GM12878 (cell line): ENCODE data around the gene COLQ. TPM values are rescaled to one million over a fixed set of nuclear protein-coding genes. Genes with fewer than 3 reads are reported as not detected.
A peak's percentile ranks its signal among the peaks of the same experiment; 100 is the strongest.

Experiments used
- ATF7 ChIP-seq: fragments of 450-650 bp; IDR thresholded peaks from 2 replicates; pipeline ENCODE4 v1.6.1; 2016; ENCODE audit warnings: low read depth, mild to moderate bottlenecking
- BRCA1 ChIP-seq: IDR thresholded peaks from 2 replicates; pipeline ENCODE4 v1.6.1; 2011; ENCODE audit warnings: low read depth, low read length, improper control_type of control experiment
- CBFB ChIP-seq: IDR thresholded peaks from 2 replicates; pipeline ENCODE4 v1.6.1; 2016; ENCODE audit warnings: antibody characterized with exemption, low read depth
- CBX5 ChIP-seq: sonication (generic); IDR thresholded peaks from 2 replicates; pipeline ENCODE4 v1.6.1; 2016; ENCODE audit warnings: low read depth, moderate library complexity, mild to moderate bottlenecking, inconsistent platforms
- CHD1 ChIP-seq: IDR thresholded peaks from 2 replicates; pipeline ENCODE4 v1.6.1; 2012; ENCODE audit warnings: low read depth, low read length, improper control_type of control experiment
- CREB1 ChIP-seq: IDR thresholded peaks from 2 replicates; pipeline ENCODE4 v1.6.1; 2012; ENCODE audit warnings: low read depth, mild to moderate bottlenecking, inconsistent platforms
- CREM ChIP-seq: IDR thresholded peaks from 2 replicates; pipeline ENCODE4 v1.6.1; 2014; ENCODE audit warnings: antibody characterized with exemption, low read depth
- EP300 ChIP-seq, 2 experiments: fragments of 150-350 bp in 1 of 2; IDR thresholded peaks; 2 replicates each; pipeline ENCODE4 v1.6.1; 2011 to 2012; ENCODE audit warnings: low read depth in 2 of 2, low read length in 2 of 2, borderline replicate concordance in 1 of 2, improper control_type of control experiment in 1 of 2, inconsistent platforms in 1 of 2; ENCODE audit not compliant: control insufficient read depth in 1 of 2
- ESRRA ChIP-seq: IDR thresholded peaks from 2 replicates; pipeline ENCODE4 v1.6.1; 2012; ENCODE audit warnings: mild to moderate bottlenecking, low read length, improper control_type of control experiment
- GATAD2B ChIP-seq: fragments of 450-650 bp; conservative IDR thresholded peaks from 2 replicates; pipeline ENCODE4 v1.6.1; 2017; ENCODE audit warnings: low read depth, mild to moderate bottlenecking, moderate library complexity
- IKZF2 ChIP-seq, 2 experiments: fragments of 450-650 bp; IDR thresholded peaks; 2 replicates each; pipeline ENCODE4 v1.6.1; 2017; ENCODE audit warnings: mild to moderate bottlenecking in 2 of 2, moderate library complexity in 2 of 2
- JUNB ChIP-seq: IDR thresholded peaks from 2 replicates; pipeline ENCODE4 v1.6.1; 2016; ENCODE audit warnings: antibody characterized with exemption, mild to moderate bottlenecking
- KAT2A ChIP-seq: conservative IDR thresholded peaks from 2 replicates; pipeline ENCODE4 v1.6.1; 2011; ENCODE audit warnings: low read depth, low read length; ENCODE audit not compliant: control insufficient read depth
- MTA2 ChIP-seq: fragments of 450-650 bp; IDR thresholded peaks from 2 replicates; pipeline ENCODE4 v1.6.1; 2016; ENCODE audit warnings: low read depth, mild to moderate bottlenecking, moderate library complexity
- MTA3 ChIP-seq: IDR thresholded peaks from 2 replicates; pipeline ENCODE4 v1.6.1; 2012; ENCODE audit warnings: low read length, inconsistent platforms, borderline replicate concordance
- NRF1 ChIP-seq: conservative IDR thresholded peaks from 2 replicates; pipeline ENCODE4 v1.6.1; 2011; ENCODE audit warnings: mild to moderate bottlenecking, low read depth, low read length, improper control_type of control experiment
- PML ChIP-seq: IDR thresholded peaks from 2 replicates; pipeline ENCODE4 v1.6.1; 2012; ENCODE audit warnings: low read length, inconsistent platforms
- POLR2AphosphoS2 ChIP-seq: IDR thresholded peaks from 2 replicates; pipeline ENCODE4 v1.6.1; 2011; ENCODE audit warnings: low read depth, mild to moderate bottlenecking, low read length, improper control_type of control experiment, moderate library complexity
- SIX5 ChIP-seq: IDR thresholded peaks from 2 replicates; pipeline ENCODE4 v1.6.1; 2011; ENCODE audit warnings: mild to moderate bottlenecking, low read depth, low read length, moderate library complexity; ENCODE audit not compliant: severe bottlenecking
- SMARCA5 ChIP-seq: fragments of 450-650 bp; IDR thresholded peaks from 2 replicates; pipeline ENCODE4 v1.6.1; 2017; ENCODE audit warnings: mild to moderate bottlenecking
- SPI1 ChIP-seq: IDR thresholded peaks from 2 replicates; pipeline ENCODE4 v1.6.1; 2011; ENCODE audit warnings: low read depth, mild to moderate bottlenecking, low read length, moderate library complexity, borderline replicate concordance; ENCODE audit not compliant: insufficient read depth
- USF1 ChIP-seq: IDR thresholded peaks from 2 replicates; pipeline ENCODE4 v1.6.1; 2011; ENCODE audit warnings: borderline replicate concordance, low read depth, mild to moderate bottlenecking, moderate library complexity, mixed read lengths, low read length; ENCODE audit not compliant: insufficient read depth; ENCODE audit errors: extremely low read length
- YY1 ChIP-seq: IDR thresholded peaks from 2 replicates; pipeline ENCODE4 v1.6.1; 2011; ENCODE audit warnings: low read depth, mild to moderate bottlenecking, low read length
- polyA plus RNA-seq, 11 experiments: library from polyadenylated mRNA; depleted of rRNA in 4 of 11; unstranded in 6 of 11; stranded (reverse) in 5 of 11; fragments of >200 nt; fragmentation: Nextera tagmentation in 4 of 11; fragmentation: Illumina TruSeq in 1 of 11; extraction: Ambion mirVana in 4 of 11; extraction: Trizol in 1 of 11; gene quantifications; 1 replicate in 1 of 11; 2 replicates in 10 of 11; pipeline versions ENCODE4 v1.2.1 to v1.2.3, GENCODE V29; 2011 to 2016; ENCODE audit warnings: inconsistent platforms in 2 of 11, missing spikeins in 2 of 11, low read depth in 1 of 11
- total RNA-seq, 4 experiments: library from RNA; depleted of rRNA in 3 of 4; stranded (reverse); fragments of >200 nt in 3 of 4; fragmentation: Illumina TruSeq in 1 of 4; extraction: Trizol in 1 of 4; gene quantifications; 2 replicates each; pipeline versions ENCODE4 v1.2.1 to v1.2.3, GENCODE V29; 2013 to 2021
- TF ChIP-seq, protein P1 (sequence below): fragments of 450-650 bp; IDR thresholded peaks from 2 replicates; pipeline ENCODE4 v1.6.1; 2017; ENCODE audit warnings: mild to moderate bottlenecking, low read depth, inconsistent platforms; ENCODE audit not compliant: poor library complexity, severe bottlenecking
- TF ChIP-seq, protein P2 (sequence below): fragments of 450-650 bp; IDR thresholded peaks from 2 replicates; pipeline ENCODE4 v1.6.1; 2017; ENCODE audit warnings: low read depth, mild to moderate bottlenecking, moderate library complexity

The COLQ gene
- total and polyA plus RNA-seq, 10 of the 15 experiments (the other 5 are each of a cell fraction or from before 2014, with no cell fraction given) = 0.13 to 2.7 (median 0.70) TPM

DNA sequence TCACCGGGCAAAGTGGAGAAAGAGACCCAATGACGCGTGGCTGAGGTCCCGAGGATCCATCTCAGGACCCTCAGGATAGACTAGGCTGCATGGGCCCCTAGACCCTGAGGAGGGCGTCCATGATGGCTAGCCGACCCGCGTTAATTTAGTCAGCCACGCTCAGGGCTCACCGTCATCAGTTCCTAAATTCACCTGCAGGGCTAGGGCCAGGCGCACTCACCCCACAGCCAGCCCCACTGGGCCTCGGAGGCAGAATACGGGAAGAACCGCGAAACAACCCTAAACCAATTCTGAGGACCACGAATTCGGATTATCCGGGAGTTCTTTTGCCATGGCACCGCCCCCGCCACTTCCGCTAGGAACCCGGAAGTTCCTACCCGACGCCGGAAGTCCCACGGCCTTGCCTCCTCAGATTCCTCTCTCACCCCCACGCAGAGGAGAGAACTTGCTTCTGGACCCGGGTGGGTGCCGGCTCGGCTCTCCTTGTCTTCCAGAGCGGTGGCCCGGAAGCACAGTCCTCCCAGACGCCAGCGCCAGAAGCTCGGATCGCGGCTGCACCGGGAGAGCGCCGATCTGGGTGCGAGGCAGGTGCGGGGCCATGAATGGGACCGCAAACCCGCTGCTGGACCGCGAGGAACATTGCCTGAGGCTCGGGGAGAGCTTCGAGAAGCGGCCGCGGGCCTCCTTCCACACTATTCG, 94.2 kb downstream of the COLQ start, which contains the start of the genes EAF1 and METTL6 (continued):
- TF ChIP-seq, protein P1, sequence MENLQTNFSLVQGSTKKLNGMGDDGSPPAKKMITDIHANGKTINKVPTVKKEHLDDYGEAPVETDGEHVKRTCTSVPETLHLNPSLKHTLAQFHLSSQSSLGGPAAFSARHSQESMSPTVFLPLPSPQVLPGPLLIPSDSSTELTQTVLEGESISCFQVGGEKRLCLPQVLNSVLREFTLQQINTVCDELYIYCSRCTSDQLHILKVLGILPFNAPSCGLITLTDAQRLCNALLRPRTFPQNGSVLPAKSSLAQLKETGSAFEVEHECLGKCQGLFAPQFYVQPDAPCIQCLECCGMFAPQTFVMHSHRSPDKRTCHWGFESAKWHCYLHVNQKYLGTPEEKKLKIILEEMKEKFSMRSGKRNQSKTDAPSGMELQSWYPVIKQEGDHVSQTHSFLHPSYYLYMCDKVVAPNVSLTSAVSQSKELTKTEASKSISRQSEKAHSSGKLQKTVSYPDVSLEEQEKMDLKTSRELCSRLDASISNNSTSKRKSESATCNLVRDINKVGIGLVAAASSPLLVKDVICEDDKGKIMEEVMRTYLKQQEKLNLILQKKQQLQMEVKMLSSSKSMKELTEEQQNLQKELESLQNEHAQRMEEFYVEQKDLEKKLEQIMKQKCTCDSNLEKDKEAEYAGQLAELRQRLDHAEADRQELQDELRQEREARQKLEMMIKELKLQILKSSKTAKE = no peak
- TF ChIP-seq SPI1 (peak; percentile 35; the same call in 1 of the 2 replicates), PML (peak; percentile 77), SMARCA5 (peak; percentile 34; the same call in 1 of the 2 replicates), IKZF2 (IDR thresholded peaks at IDR 0.05) (peak; percentile 47 to 55; a peak in 3 of 4 replicates), CHD1 (0 out of 2 replicates have a peak, but pooled peaks have one; percentile 45), BRCA1 (no peak), JUNB (no peak), NRF1 (no peak), CBX5 (0 out of 2 replicates have a peak, but pooled peaks have one; percentile 29), KAT2A (no peak), CREM (no peak; the same call in 1 of the 2 replicates), CREB1 (no peak), GATAD2B (peak; percentile 91; the same call in 1 of the 2 replicates), POLR2AphosphoS2 (peak; percentile 56; the same call in 1 of the 2 replicates), YY1 (peak; percentile 85), ATF7 (peak; percentile 32; the same call in 1 of the 2 replicates), SIX5 (no peak), CBFB (peak; percentile 81), EP300 (IDR thresholded peaks at IDR 0.05; ENCODE audit: borderline replicate concordance in 1 of 2, control insufficient read depth in 1 of 2, low read depth in 2 of 2, low read length in 2 of 2) (0 out of 4 replicates have a peak, but pooled peaks of 1 of the 2 experiments have one; percentile 10), MTA3 (no peak), ESRRA (no peak), MTA2 (peak; percentile 43; the same call in 1 of the 2 replicates), USF1 (no peak)
- TF ChIP-seq, protein P2, sequence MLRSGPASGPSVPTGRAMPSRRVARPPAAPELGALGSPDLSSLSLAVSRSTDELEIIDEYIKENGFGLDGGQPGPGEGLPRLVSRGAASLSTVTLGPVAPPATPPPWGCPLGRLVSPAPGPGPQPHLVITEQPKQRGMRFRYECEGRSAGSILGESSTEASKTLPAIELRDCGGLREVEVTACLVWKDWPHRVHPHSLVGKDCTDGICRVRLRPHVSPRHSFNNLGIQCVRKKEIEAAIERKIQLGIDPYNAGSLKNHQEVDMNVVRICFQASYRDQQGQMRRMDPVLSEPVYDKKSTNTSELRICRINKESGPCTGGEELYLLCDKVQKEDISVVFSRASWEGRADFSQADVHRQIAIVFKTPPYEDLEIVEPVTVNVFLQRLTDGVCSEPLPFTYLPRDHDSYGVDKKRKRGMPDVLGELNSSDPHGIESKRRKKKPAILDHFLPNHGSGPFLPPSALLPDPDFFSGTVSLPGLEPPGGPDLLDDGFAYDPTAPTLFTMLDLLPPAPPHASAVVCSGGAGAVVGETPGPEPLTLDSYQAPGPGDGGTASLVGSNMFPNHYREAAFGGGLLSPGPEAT = peak; percentile 83
